ENCODE results near the gene DGKQ.

DNA sequence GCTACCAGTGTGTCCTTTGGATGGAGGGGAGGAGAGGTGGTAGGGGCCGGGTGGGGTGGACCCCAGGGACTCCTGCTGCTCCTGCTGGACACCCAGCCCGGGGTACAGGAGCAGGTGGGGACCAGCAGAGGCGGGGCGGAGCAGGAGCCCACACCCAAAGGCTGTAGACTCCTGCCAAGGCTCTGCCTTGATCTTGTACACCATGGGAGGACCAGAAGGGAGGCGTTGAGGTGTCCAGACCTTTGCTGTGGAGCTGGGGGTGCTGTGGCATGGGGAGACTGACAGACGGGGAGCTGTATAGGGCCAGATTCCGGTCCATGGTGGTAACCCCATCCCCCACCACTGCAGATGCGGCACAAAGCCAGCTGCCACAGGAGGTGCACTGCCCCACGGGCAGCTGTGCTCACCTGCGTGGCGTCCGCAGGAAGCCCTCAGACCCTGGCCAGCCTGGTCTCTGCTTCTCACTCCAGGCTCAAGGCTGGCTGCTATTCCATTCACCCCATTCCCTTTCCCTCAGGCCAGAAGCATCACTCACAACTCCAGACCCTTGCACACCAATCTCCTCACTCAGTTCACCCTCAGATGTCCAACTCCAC lies 24.8 kb upstream of the DGKQ start:
- TF ChIP-seq CTCF (IDR thresholded peaks at IDR 0.05) (no peak), POLR2A (IDR thresholded peaks at IDR 0.05) (no peak)
